H9 (cell line): ENCODE results near the gene ITSN2. TPM values are rescaled to one million over a fixed set of nuclear protein-coding genes. Genes with fewer than 3 reads are reported as not detected.

ENCODE experiments used
- DNase-seq: peaks from one replicate; pipeline ENCODE4 v3.0.0-alpha.2; 2017
- H2AFZ ChIP-seq: one replicate; pipeline ENCODE4 v1.6.1; 2013; ENCODE audit warnings: mild to moderate bottlenecking, low read length, control low read depth, moderate library complexity
- H2AK5ac ChIP-seq: 2 replicates; pipeline ENCODE4 v1.6.1; 2013; ENCODE audit warnings: low read length, control low read depth, mixed read lengths; ENCODE audit not compliant: insufficient read length
- H2BK120ac ChIP-seq: one replicate; pipeline ENCODE4 v1.6.1; 2013; ENCODE audit warnings: low read depth, mild to moderate bottlenecking, low read length, control low read depth, inconsistent platforms; ENCODE audit not compliant: poor library complexity, severe bottlenecking
- H2BK12ac ChIP-seq: 2 replicates; pipeline ENCODE4 v1.6.1; 2013; ENCODE audit warnings: low read length, control low read depth, mixed read lengths, low read depth; ENCODE audit not compliant: insufficient read length
- H2BK15ac ChIP-seq: 2 replicates; pipeline ENCODE4 v1.6.1; 2013; ENCODE audit warnings: low read depth, low read length, control low read depth
- H2BK20ac ChIP-seq: one replicate; pipeline ENCODE4 v1.6.1; 2013; ENCODE audit warnings: low read depth, mild to moderate bottlenecking, low read length, control low read depth, inconsistent platforms; ENCODE audit not compliant: poor library complexity, severe bottlenecking
- H2BK5ac ChIP-seq: 2 replicates; pipeline ENCODE4 v1.6.1; 2013; ENCODE audit warnings: low read length, control low read depth, mixed read lengths; ENCODE audit not compliant: insufficient read length
- H3K14ac ChIP-seq: 2 replicates; pipeline ENCODE4 v1.6.1; 2013; ENCODE audit warnings: low read length, control low read depth; ENCODE audit not compliant: insufficient read depth
- H3K18ac ChIP-seq: 2 replicates; pipeline ENCODE4 v1.6.1; 2013; ENCODE audit warnings: low read depth, mild to moderate bottlenecking, mixed read lengths, low read length, control low read depth; ENCODE audit not compliant: insufficient read length
- H3K23ac ChIP-seq: 2 replicates; pipeline ENCODE4 v1.6.1; 2013; ENCODE audit warnings: low read length, control low read depth, mixed read lengths, low read depth; ENCODE audit not compliant: insufficient read length
- H3K23me2 ChIP-seq: 2 replicates; pipeline ENCODE4 v1.6.1; 2013; ENCODE audit warnings: low read depth, mild to moderate bottlenecking, mixed read lengths, low read length, control low read depth; ENCODE audit not compliant: insufficient read length, poor library complexity, severe bottlenecking
- H3K27ac ChIP-seq: 2 replicates; pipeline ENCODE4 v1.5.1; 2013; ENCODE audit warnings: low read length, control low read depth, mixed read lengths, low read depth; ENCODE audit not compliant: insufficient read length
- H3K27me3 ChIP-seq: 2 replicates; pipeline ENCODE4 v1.6.1; 2013; ENCODE audit warnings: low read length, control low read depth, inconsistent platforms; ENCODE audit not compliant: insufficient read depth
- H3K4ac ChIP-seq: 2 replicates; pipeline ENCODE4 v1.6.1; 2013; ENCODE audit warnings: low read depth, mild to moderate bottlenecking, control low read depth, inconsistent platforms, low read length, moderate library complexity
- H3K4me1 ChIP-seq: 2 replicates; pipeline ENCODE4 v1.6.1; 2013; ENCODE audit warnings: low read length, control low read depth, inconsistent platforms; ENCODE audit not compliant: insufficient read depth
- H3K4me2 ChIP-seq: 2 replicates; pipeline ENCODE4 v1.6.1; 2013; ENCODE audit warnings: low read length, control low read depth, mixed read lengths; ENCODE audit not compliant: insufficient read length, insufficient read depth
- H3K56ac ChIP-seq: 2 replicates; pipeline ENCODE4 v1.6.1; 2013; ENCODE audit warnings: low read depth, mild to moderate bottlenecking, mixed read lengths, low read length, control low read depth; ENCODE audit not compliant: insufficient read length
- H3K79me1 ChIP-seq: 2 replicates; pipeline ENCODE4 v1.6.1; 2013; ENCODE audit warnings: low read depth, mild to moderate bottlenecking, moderate library complexity, low read length, control low read depth, inconsistent platforms; ENCODE audit not compliant: insufficient read depth, poor library complexity, severe bottlenecking
- H3K79me2 ChIP-seq: 2 replicates; pipeline ENCODE4 v1.6.1; 2013; ENCODE audit warnings: low read length, control low read depth, inconsistent platforms; ENCODE audit not compliant: insufficient read depth
- H3K9ac ChIP-seq: 2 replicates; pipeline ENCODE4 v1.6.1; 2013; ENCODE audit warnings: low read length, control low read depth, mixed read lengths; ENCODE audit not compliant: insufficient read length; ENCODE audit errors: extremely low read depth
- H3K9me3 ChIP-seq: one replicate; pipeline ENCODE4 v1.6.1; 2013; ENCODE audit warnings: low read depth, low read length, inconsistent platforms; ENCODE audit not compliant: control insufficient read depth
- H3T11ph ChIP-seq: one replicate; pipeline ENCODE4 v1.6.1; 2013; ENCODE audit warnings: mild to moderate bottlenecking, low read length, control low read depth, inconsistent platforms
- H4K20me1 ChIP-seq: one replicate; pipeline ENCODE4 v1.6.1; 2013; ENCODE audit not compliant: control insufficient read depth, insufficient read length, insufficient read depth
- H4K5ac ChIP-seq: 2 replicates; pipeline ENCODE4 v1.6.1; 2013; ENCODE audit warnings: low read depth, mild to moderate bottlenecking, mixed read lengths, low read length, control low read depth; ENCODE audit not compliant: insufficient read length
- H4K8ac ChIP-seq: replicated peaks from 2 replicates; pipeline ENCODE4 v1.6.1; 2013; ENCODE audit warnings: low read length, control low read depth, mixed read lengths, low read depth; ENCODE audit not compliant: insufficient read length
- H4K91ac ChIP-seq: 2 replicates; pipeline ENCODE4 v1.6.1; 2013; ENCODE audit warnings: low read depth, mild to moderate bottlenecking, moderate library complexity, mixed read lengths, low read length, control low read depth; ENCODE audit not compliant: insufficient read length
- H3K27ac Mint-ChIP-seq, 3 experiments: 2 replicates in 2 of 3; 3 replicates in 1 of 3; pipeline ENCODE4 v1.8.0; 2020 to 2021; ENCODE audit warnings: mixed read lengths in 3 of 3, mild to moderate bottlenecking in 1 of 3, moderate library complexity in 1 of 3
- H3K27me3 Mint-ChIP-seq: 2 replicates; pipeline ENCODE4 v1.8.0; 2021; ENCODE audit warnings: low read depth, mild to moderate bottlenecking, moderate library complexity, mixed read lengths
- H3K36me3 Mint-ChIP-seq, 3 experiments: 2 replicates in 2 of 3; 3 replicates in 1 of 3; pipeline ENCODE4 v1.8.0; 2020 to 2021; ENCODE audit warnings: low read depth in 3 of 3, mixed read lengths in 3 of 3; ENCODE audit not compliant: insufficient read depth in 1 of 3
- H3K4me1 Mint-ChIP-seq, 2 experiments: 2 replicates each; pipeline ENCODE4 v1.8.0; 2020; ENCODE audit warnings: mixed read lengths in 2 of 2
- H3K4me3 Mint-ChIP-seq, 2 experiments: 2 replicates in 1 of 2; 3 replicates in 1 of 2; pipeline ENCODE4 v1.8.0; 2020 to 2021; ENCODE audit warnings: mild to moderate bottlenecking in 2 of 2, mixed read lengths in 2 of 2, moderate library complexity in 1 of 2
- H3K9me3 Mint-ChIP-seq, 2 experiments: 2 replicates in 1 of 2; 3 replicates in 1 of 2; pipeline ENCODE4 v1.8.0; 2020; ENCODE audit warnings: mild to moderate bottlenecking in 2 of 2, mixed read lengths in 2 of 2, moderate library complexity in 1 of 2
- WGBS: extraction: QIAGEN DNeasy Blood & Tissue Kit; methylation state at CpG from one replicate; pipeline ENCODE4 v1.1.7; 2013; ENCODE audit warnings: missing lambda C conversion rate, low lambda C conversion rate, mixed read lengths; ENCODE audit not compliant: insufficient read length; ENCODE audit errors: extremely low coverage; 5-methylcytosine and 5-hydroxymethylcytosine counted together
- total RNA-seq: library from RNA; stranded (reverse); gene quantifications from 2 replicates; pipeline ENCODE4 v1.2.1, GENCODE V29; 2021
- TF ChIP-seq, protein P1 (sequence below): fragments of 200-600 bp; sonication (generic); conservative IDR thresholded peaks from 3 replicates; pipeline ENCODE4 v1.8.0; 2021; ENCODE audit warnings: antibody characterized with exemption, mild to moderate bottlenecking

The ITSN2 gene
- total RNA-seq, 1 experiment from 2014 or later = 17.0 TPM

DNA sequence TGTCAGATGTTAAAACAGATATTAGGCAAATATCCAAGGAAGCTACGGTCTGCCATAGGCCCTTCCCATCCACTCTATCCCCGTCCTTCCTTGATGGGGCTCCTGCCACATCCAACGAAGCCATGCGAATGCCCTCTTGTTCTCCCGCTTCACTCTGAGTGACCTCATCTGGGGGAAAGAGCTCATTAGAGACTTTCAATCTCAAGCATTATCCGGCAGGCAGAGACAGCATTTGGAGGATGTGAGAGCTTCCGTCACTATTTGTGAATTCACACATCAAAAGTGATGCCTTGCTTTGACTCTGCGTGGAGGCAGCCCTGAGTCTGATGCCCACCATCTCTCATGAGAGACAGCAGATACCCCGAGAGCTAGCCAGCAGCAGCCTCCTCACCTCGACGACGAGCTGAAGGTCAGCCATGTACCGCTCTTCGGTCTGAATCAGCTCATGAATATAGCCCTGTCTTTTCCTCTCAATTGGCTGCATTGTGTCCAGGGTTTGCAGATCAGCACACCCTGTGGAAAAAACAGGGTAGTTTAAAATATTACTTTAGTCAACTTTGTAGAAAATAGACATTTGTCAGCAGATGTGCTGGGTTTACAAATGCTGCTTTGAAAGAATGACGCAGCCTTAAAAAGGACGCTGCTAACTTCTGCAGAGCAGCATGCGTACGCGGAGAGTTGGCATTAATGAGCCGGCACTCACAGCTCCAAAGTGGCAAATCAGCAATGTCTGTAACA lies 139.6 kb downstream of the ITSN2 start:
- H2AFZ ChIP-seq = no peak overlapping the region
- H3K79me1 ChIP-seq = no peaks in the 10 kb centered on the region
- Mint-ChIP-seq H3K4me1 (no peaks in the 10 kb centered on the region), H3K9me3 (no peaks in the 10 kb centered on the region), H3K4me3 (no peak overlapping the region), H3K27me3 (no peaks in the 10 kb centered on the region), H3K27ac (peak overlapping the region in 2 of 3 experiments; percentile 50 to 55; a peak in 2 of 7 replicates), H3K36me3 (peaks cover 0 to 8% (median 0%) of the 10 kb centered on the region in 3 experiments; a peak in 3 of 7 replicates)
- H3K4me2 ChIP-seq = no peak overlapping the region
- no peaks in the 10 kb centered on the region for H3K79me2 ChIP-seq
- H4K8ac ChIP-seq = no peak overlapping the region
- DNase-seq = no peak
- H3K9me3 ChIP-seq = no peaks in the 10 kb centered on the region
- H2BK120ac ChIP-seq = no peak overlapping the region
- no peak overlapping the region for H2BK15ac ChIP-seq
- TF ChIP-seq, protein P1, sequence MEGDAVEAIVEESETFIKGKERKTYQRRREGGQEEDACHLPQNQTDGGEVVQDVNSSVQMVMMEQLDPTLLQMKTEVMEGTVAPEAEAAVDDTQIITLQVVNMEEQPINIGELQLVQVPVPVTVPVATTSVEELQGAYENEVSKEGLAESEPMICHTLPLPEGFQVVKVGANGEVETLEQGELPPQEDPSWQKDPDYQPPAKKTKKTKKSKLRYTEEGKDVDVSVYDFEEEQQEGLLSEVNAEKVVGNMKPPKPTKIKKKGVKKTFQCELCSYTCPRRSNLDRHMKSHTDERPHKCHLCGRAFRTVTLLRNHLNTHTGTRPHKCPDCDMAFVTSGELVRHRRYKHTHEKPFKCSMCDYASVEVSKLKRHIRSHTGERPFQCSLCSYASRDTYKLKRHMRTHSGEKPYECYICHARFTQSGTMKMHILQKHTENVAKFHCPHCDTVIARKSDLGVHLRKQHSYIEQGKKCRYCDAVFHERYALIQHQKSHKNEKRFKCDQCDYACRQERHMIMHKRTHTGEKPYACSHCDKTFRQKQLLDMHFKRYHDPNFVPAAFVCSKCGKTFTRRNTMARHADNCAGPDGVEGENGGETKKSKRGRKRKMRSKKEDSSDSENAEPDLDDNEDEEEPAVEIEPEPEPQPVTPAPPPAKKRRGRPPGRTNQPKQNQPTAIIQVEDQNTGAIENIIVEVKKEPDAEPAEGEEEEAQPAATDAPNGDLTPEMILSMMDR = no peak
- H3T11ph ChIP-seq = no peak overlapping the region
- no peak overlapping the region for H3K27ac ChIP-seq
- H3K18ac ChIP-seq = no peak overlapping the region
- no peak overlapping the region for H2BK12ac ChIP-seq
- H3K9ac ChIP-seq = no peak overlapping the region
- no peak overlapping the region for H2BK5ac ChIP-seq
- no peaks in the 10 kb centered on the region for H3K23me2 ChIP-seq
- no peaks in the 10 kb centered on the region; the same call in 1 of the 2 replicates for H3K4me1 ChIP-seq
- no peaks in the 10 kb centered on the region for H3K27me3 ChIP-seq
- no peak overlapping the region for H3K23ac ChIP-seq
- no peak overlapping the region for H3K4ac ChIP-seq
- WGBS = no CpG with 5 or more reads among the region's 20 CpGs
- no peak overlapping the region for H4K5ac ChIP-seq
- no peak overlapping the region for H2BK20ac ChIP-seq
- H3K14ac ChIP-seq = no peak overlapping the region
- H4K20me1 ChIP-seq = no peaks in the 10 kb centered on the region
- no peak overlapping the region for H3K56ac ChIP-seq
- no peak overlapping the region for H2AK5ac ChIP-seq
- H4K91ac ChIP-seq = no peak overlapping the region
